SK-N-SH (cell line): ENCODE data around the gene PHKA1. TPM values are rescaled to one million over a fixed set of nuclear protein-coding genes. Genes with fewer than 3 reads are reported as not detected.
A peak's percentile ranks its signal among the peaks of the same experiment; 100 is the strongest.

Experiments used
- CTCF ChIA-PET: fragments of 300-600, 350-600 bp; formaldehyde crosslinking; extraction: SDS; loops from one replicate; lab custom pipeline; 2021; lab: Yijun Ruan, JAX
- POLR2A ChIA-PET: fragments of 350-600 bp; sonication (Branson Sonifier 250); formaldehyde crosslinking; extraction: SDS; loops from one replicate; lab custom pipeline; 2020; ENCODE audit warnings: antibody characterized with exemption, inconsistent platforms; lab: Yijun Ruan, JAX
- DNase-seq: peaks from one replicate; pipeline ENCODE4 v3.0.0; 2012
- H2AFZ ChIP-seq: fragments of 200-600 bp; sonication (generic); 2 replicates; pipeline ENCODE4 v1.8.1; 2016; ENCODE audit warnings: antibody characterized with exemption, mild to moderate bottlenecking, low read depth
- H3F3A ChIP-seq: fragments of 200-600 bp; sonication (generic); replicated peaks from 2 replicates; pipeline ENCODE3; 2016; ENCODE audit warnings: antibody characterized with exemption, mild to moderate bottlenecking; ENCODE audit not compliant: insufficient read depth
- H3K27ac ChIP-seq, 2 experiments: fragments of 200-500 bp in 1 of 2; fragments of 200-600 bp in 1 of 2; sonication (Bioruptor generic) in 1 of 2; sonication (generic), shearing (Covaris generic) in 1 of 2; 2 replicates each; pipeline versions ENCODE4 v1.5.1 to v1.6.1; 2014 to 2016; ENCODE audit warnings: low read depth in 2 of 2, inconsistent platforms in 1 of 2, low read length in 1 of 2, mild to moderate bottlenecking in 1 of 2, mixed read lengths in 1 of 2
- H3K27me3 ChIP-seq: fragments of 200-600 bp; sonication (generic), shearing (Covaris generic); 2 replicates; pipeline ENCODE4 v1.6.1; 2016; ENCODE audit warnings: mixed run types; ENCODE audit not compliant: insufficient read depth
- H3K36me3 ChIP-seq, 2 experiments: fragments of 200-500 bp in 1 of 2; fragments of 200-600 bp in 1 of 2; sonication (Bioruptor generic) in 1 of 2; sonication (generic) in 1 of 2; replicated peaks in 1 of 2; 2 replicates each; pipeline versions ENCODE3 to v1.5.1; 2014 to 2016; ENCODE audit warnings: low read length in 1 of 2, mild to moderate bottlenecking in 1 of 2; ENCODE audit not compliant: insufficient read depth in 2 of 2, control insufficient read depth in 1 of 2
- H3K4me1 ChIP-seq, 2 experiments: fragments of 200-500 bp in 1 of 2; fragments of 200-600 bp in 1 of 2; sonication (Bioruptor generic) in 1 of 2; sonication (generic), shearing (Covaris generic) in 1 of 2; 2 replicates each; pipeline versions ENCODE4 v1.5.1 to v1.6.1; 2014 to 2016; ENCODE audit warnings: low read depth in 1 of 2, low read length in 1 of 2, mixed run types in 1 of 2; ENCODE audit not compliant: insufficient read depth in 2 of 2, control insufficient read depth in 1 of 2
- H3K4me2 ChIP-seq: fragments of 200-600 bp; sonication (generic), shearing (Covaris generic); 2 replicates; pipeline ENCODE4 v1.6.1; 2017; ENCODE audit warnings: mixed run types
- H3K4me3 ChIP-seq, 2 experiments: fragments of 200-500 bp in 1 of 2; fragments of 200-600 bp in 1 of 2; sonication (Bioruptor generic) in 1 of 2; sonication (generic), shearing (Covaris generic) in 1 of 2; 2 replicates each; pipeline versions ENCODE4 v1.5.1 to v1.8.1; 2014 to 2016; ENCODE audit warnings: low read depth in 2 of 2, inconsistent platforms in 1 of 2, low read length in 1 of 2, mild to moderate bottlenecking in 1 of 2, mixed read lengths in 1 of 2, moderate library complexity in 1 of 2
- H3K79me2 ChIP-seq: fragments of 200-600 bp; sonication (generic); 2 replicates; pipeline ENCODE4 v1.8.1; 2017; ENCODE audit warnings: mild to moderate bottlenecking; ENCODE audit not compliant: insufficient read depth
- H3K9ac ChIP-seq: fragments of 200-600 bp; sonication (generic); 2 replicates; pipeline ENCODE4 v1.6.1; 2017; ENCODE audit warnings: mixed run types
- H3K9me2 ChIP-seq: fragments of 200-600 bp; sonication (generic); 2 replicates; pipeline ENCODE4 v1.6.1; 2017; ENCODE audit warnings: mixed run types
- H3K9me3 ChIP-seq: fragments of 200-600 bp; sonication (generic); 2 replicates; pipeline ENCODE4 v1.6.1; 2017; ENCODE audit warnings: mixed run types, mild to moderate bottlenecking, moderate library complexity
- H4K20me1 ChIP-seq: fragments of 200-600 bp; sonication (generic); 2 replicates; pipeline ENCODE4 v1.6.1; 2017; ENCODE audit warnings: mild to moderate bottlenecking, mixed run types; ENCODE audit not compliant: insufficient read depth
- EP300 ChIP-seq, 2 experiments: IDR thresholded peaks; 2 replicates each; pipeline versions ENCODE4 v1.4.0 to v1.6.1; 2012; ENCODE audit warnings: borderline replicate concordance in 1 of 2, low read depth in 1 of 2, low read length in 1 of 2
- FOSL2 ChIP-seq: IDR thresholded peaks from 2 replicates; pipeline ENCODE4 v1.4.0; 2012; ENCODE audit warnings: low read depth, mild to moderate bottlenecking, moderate library complexity, borderline replicate concordance
- GATA2 ChIP-seq: sonication (generic); formaldehyde crosslinking; IDR thresholded peaks from 2 replicates; pipeline ENCODE4 v1.5.0; 2020; ENCODE audit warnings: mild to moderate bottlenecking, missing genetic modification reagents
- MEF2A ChIP-seq: IDR thresholded peaks from 2 replicates; pipeline ENCODE4 v1.4.0; 2012; ENCODE audit warnings: low read depth, borderline replicate concordance
- MXI1 ChIP-seq: IDR thresholded peaks from 2 replicates; pipeline ENCODE4 v1.6.1; 2012; ENCODE audit warnings: mild to moderate bottlenecking, low read depth, low read length, improper control_type of control experiment
- RXRA ChIP-seq: IDR thresholded peaks from 2 replicates; pipeline ENCODE4 v1.4.0; 2012; ENCODE audit warnings: low read depth, mild to moderate bottlenecking, borderline replicate concordance
- TAF1 ChIP-seq: IDR thresholded peaks from 2 replicates; pipeline ENCODE4 v1.6.1; 2012; ENCODE audit warnings: low read depth, mild to moderate bottlenecking, low read length, moderate library complexity, borderline replicate concordance
- TEAD4 ChIP-seq: IDR thresholded peaks from 2 replicates; pipeline ENCODE4 v1.4.0; 2012; ENCODE audit warnings: mild to moderate bottlenecking, borderline replicate concordance; ENCODE audit not compliant: insufficient read depth
- WGBS: methylation state at CpG from one replicate; pipeline ENCODE4 v1.1.6; 2017; ENCODE audit warnings: low lambda C conversion rate; 5-methylcytosine and 5-hydroxymethylcytosine counted together
- polyA plus RNA-seq, 3 experiments: library from polyadenylated mRNA; depleted of rRNA; stranded (reverse); fragments of >200 nt; gene quantifications; 2 replicates each; pipeline ENCODE4 v1.2.3, GENCODE V29; 2012
- TF ChIP-seq, protein P1 (sequence below): fragments of 150-350 bp; IDR thresholded peaks from 2 replicates; pipeline ENCODE4 v1.6.1; 2016; ENCODE audit warnings: mild to moderate bottlenecking, low read depth, low read length
- TF ChIP-seq, protein P2 (sequence below): IDR thresholded peaks from 2 replicates; pipeline ENCODE4 v1.4.0; 2012; ENCODE audit warnings: low read depth, borderline replicate concordance
- TF ChIP-seq, protein P3 (sequence below): fragments of 200-600 bp; sonication (generic); IDR thresholded peaks from 2 replicates; pipeline ENCODE4 v1.6.1; 2017; ENCODE audit warnings: antibody characterized with exemption, mild to moderate bottlenecking, moderate library complexity
- TF ChIP-seq, protein P4 (sequence below): IDR thresholded peaks from 2 replicates; pipeline ENCODE4 v1.4.0; 2012; ENCODE audit warnings: low read depth

The PHKA1 gene
- polyA plus RNA-seq, 1 of the 3 experiments (the other 2 are of a cell fraction): 4.8 TPM

DNA sequence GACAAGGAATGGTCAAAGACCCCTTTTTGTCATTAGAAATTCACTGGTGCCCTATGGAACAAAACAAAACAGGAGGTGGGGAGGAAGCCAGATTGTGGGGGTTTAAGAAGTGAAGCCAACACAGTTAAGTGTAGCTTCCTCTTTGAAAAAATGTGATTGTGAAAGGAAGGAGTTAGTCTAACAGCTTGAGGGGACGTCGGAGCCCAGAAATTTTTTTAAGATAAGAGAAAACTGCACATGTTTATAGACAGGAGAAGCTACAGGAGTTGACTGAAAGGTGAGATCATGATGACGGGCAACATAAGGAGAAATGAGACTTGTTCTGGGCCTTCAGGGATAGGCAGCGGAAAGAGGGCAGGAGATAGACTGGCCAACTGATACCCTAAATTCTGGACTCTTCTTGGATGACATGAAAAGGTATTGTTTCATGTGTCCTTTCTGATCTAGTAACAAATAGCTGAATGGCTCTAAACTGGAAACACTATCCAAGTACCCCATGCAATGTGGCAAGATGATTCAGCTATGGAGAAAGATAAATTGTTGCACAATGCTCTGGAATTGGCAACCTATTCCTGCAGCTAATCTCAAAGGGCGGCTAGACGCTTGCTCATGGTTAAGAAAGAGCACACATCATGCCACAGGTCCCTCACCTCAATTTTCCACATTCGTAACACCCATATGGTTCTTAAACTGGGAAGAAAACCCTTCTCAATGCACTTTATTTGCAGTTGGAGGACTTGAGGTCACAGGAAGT, 137.8 kb downstream of the PHKA1 start:
- no peak overlapping the region for H3K27ac ChIP-seq
- TF ChIP-seq, protein P1, sequence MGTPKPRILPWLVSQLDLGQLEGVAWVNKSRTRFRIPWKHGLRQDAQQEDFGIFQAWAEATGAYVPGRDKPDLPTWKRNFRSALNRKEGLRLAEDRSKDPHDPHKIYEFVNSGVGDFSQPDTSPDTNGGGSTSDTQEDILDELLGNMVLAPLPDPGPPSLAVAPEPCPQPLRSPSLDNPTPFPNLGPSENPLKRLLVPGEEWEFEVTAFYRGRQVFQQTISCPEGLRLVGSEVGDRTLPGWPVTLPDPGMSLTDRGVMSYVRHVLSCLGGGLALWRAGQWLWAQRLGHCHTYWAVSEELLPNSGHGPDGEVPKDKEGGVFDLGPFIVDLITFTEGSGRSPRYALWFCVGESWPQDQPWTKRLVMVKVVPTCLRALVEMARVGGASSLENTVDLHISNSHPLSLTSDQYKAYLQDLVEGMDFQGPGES: no peak
- TF ChIP-seq MXI1 (no peak), TEAD4 (no peak), FOSL2 (no peak), RXRA (no peak), TAF1 (no peak), MEF2A (no peak), EP300 (IDR thresholded peaks at IDR 0.05; ENCODE audit: borderline replicate concordance in 1 of 2, low read depth in 1 of 2, low read length in 1 of 2) (no peak)
- TF ChIP-seq, protein P2, sequence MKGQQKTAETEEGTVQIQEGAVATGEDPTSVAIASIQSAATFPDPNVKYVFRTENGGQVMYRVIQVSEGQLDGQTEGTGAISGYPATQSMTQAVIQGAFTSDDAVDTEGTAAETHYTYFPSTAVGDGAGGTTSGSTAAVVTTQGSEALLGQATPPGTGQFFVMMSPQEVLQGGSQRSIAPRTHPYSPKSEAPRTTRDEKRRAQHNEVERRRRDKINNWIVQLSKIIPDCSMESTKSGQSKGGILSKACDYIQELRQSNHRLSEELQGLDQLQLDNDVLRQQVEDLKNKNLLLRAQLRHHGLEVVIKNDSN: no peak
- TF ChIP-seq, protein P3, sequence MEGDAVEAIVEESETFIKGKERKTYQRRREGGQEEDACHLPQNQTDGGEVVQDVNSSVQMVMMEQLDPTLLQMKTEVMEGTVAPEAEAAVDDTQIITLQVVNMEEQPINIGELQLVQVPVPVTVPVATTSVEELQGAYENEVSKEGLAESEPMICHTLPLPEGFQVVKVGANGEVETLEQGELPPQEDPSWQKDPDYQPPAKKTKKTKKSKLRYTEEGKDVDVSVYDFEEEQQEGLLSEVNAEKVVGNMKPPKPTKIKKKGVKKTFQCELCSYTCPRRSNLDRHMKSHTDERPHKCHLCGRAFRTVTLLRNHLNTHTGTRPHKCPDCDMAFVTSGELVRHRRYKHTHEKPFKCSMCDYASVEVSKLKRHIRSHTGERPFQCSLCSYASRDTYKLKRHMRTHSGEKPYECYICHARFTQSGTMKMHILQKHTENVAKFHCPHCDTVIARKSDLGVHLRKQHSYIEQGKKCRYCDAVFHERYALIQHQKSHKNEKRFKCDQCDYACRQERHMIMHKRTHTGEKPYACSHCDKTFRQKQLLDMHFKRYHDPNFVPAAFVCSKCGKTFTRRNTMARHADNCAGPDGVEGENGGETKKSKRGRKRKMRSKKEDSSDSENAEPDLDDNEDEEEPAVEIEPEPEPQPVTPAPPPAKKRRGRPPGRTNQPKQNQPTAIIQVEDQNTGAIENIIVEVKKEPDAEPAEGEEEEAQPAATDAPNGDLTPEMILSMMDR: no peak
- TF ChIP-seq, protein P4, sequence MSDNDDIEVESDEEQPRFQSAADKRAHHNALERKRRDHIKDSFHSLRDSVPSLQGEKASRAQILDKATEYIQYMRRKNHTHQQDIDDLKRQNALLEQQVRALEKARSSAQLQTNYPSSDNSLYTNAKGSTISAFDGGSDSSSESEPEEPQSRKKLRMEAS: no peak
- H3F3A ChIP-seq: no peaks in the 10 kb centered on the region
- no peaks in the 10 kb centered on the region for H3K9me3 ChIP-seq
- H3K36me3 ChIP-seq: no peaks in the 10 kb centered on the region
- H3K79me2 ChIP-seq: peaks cover 10% of the 10 kb centered on the region; the same call in 1 of the 2 replicates
- DNase-seq: no peak
- 47% methylated on average over 7 of the region's 7 CpGs for WGBS
- no peak overlapping the region for H2AFZ ChIP-seq
- H3K9ac ChIP-seq: no peak overlapping the region
- H4K20me1 ChIP-seq: no peaks in the 10 kb centered on the region
- H3K4me1 ChIP-seq: no peaks in the 10 kb centered on the region; a peak in 1 of 4 replicates
- ChIA-PET CTCF (no interaction called here), POLR2A (no interaction called here)
- no peaks in the 10 kb centered on the region for H3K9me2 ChIP-seq
- H3K4me2 ChIP-seq: no peak overlapping the region
- no peak overlapping the region for H3K4me3 ChIP-seq
- H3K27me3 ChIP-seq: no peaks in the 10 kb centered on the region; the same call in 1 of the 2 replicates

DNA sequence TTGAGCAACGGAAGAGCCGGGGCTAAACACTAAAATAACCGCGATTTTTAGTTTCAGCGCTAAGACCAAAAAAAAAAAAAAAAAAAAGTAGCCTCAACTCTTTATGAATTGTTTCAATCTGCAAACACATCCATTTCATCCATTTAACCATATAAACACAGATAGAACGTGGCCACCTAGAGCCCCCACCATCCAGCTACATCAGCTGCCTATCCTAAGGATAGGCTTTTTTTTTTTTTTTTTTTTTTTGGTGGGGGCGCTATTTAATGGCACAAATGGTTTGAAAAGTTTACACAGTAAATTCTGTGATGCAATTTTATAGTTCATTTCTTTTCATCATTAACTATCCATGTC, 141.0 kb downstream of the PHKA1 start:
- Histone ChIP-seq H4K20me1 (peaks cover 2% of the 10 kb centered on the region), H2AFZ (peak overlapping the region; percentile 92; the same call in 1 of the 2 replicates), H3K27me3 (no peaks in the 10 kb centered on the region; the same call in 1 of the 2 replicates), H3K4me2 (peak overlapping the region; percentile 85), H3K27ac (peak overlapping the region in 1 of 2 experiments; percentile 63; a peak in 2 of 4 replicates), H3K4me1 (no peaks in the 10 kb centered on the region; a peak in 1 of 4 replicates), H3K9me3 (no peaks in the 10 kb centered on the region), H3K36me3 (peaks cover 8 to 21% of the 10 kb centered on the region in 2 experiments), H3K9me2 (no peaks in the 10 kb centered on the region), H3K79me2 (peaks cover 15% of the 10 kb centered on the region), H3K4me3 (peak overlapping the region; percentile 78 to 88), H3F3A (no peaks in the 10 kb centered on the region), H3K9ac (peak overlapping the region; percentile 78)
- ChIA-PET POLR2A (no interaction called here), CTCF (interaction anchor here (1.0 kb wide), 1 partner anchor 9 kb away, joined by 3 read pairs; no protein-coding TSS in a partner anchor)
- no peak for TF ChIP-seq MEF2A
- TF ChIP-seq GATA2 (CRISPR knock-in tag): no peak
- TF ChIP-seq, protein P3: peak; percentile 24
- DNase-seq: no peak
- WGBS: 1% methylated on average over 7 of the region's 7 CpGs
